ENCODE measurements around the gene PLCD3. TPM values are rescaled to one million over a fixed set of nuclear protein-coding genes. Genes with fewer than 3 reads are reported as not detected.

Gene PLCD3
- total RNA-seq, 1 donor from 2014 or later = 1.4 TPM

GRCh38 chr17:45160447-45161287 is 28.4 kb upstream of the PLCD3 start:
- Mint-ChIP-seq H3K4me1 (peaks cover 48% of the 10 kb centered on the region), H3K27ac (peak overlapping the region; percentile 99), H3K4me3 (peak overlapping the region; percentile 99), H3K9me3 (no peaks in the 10 kb centered on the region), H3K36me3 (ENCODE audit: low read depth) (peaks cover 29% of the 10 kb centered on the region), H3K27me3 (no peaks in the 10 kb centered on the region)
- TF ChIP-seq, protein P1, sequence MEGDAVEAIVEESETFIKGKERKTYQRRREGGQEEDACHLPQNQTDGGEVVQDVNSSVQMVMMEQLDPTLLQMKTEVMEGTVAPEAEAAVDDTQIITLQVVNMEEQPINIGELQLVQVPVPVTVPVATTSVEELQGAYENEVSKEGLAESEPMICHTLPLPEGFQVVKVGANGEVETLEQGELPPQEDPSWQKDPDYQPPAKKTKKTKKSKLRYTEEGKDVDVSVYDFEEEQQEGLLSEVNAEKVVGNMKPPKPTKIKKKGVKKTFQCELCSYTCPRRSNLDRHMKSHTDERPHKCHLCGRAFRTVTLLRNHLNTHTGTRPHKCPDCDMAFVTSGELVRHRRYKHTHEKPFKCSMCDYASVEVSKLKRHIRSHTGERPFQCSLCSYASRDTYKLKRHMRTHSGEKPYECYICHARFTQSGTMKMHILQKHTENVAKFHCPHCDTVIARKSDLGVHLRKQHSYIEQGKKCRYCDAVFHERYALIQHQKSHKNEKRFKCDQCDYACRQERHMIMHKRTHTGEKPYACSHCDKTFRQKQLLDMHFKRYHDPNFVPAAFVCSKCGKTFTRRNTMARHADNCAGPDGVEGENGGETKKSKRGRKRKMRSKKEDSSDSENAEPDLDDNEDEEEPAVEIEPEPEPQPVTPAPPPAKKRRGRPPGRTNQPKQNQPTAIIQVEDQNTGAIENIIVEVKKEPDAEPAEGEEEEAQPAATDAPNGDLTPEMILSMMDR (IDR thresholded peaks at IDR 0.05) = no peak
- intact Hi-C loops (cut with micrococcal nuclease) = loop anchor here (1.0 to 5.0 kb wide), 6 partner anchors 12 to 157 kb away; partner anchors contain the start of genes ACBD4, HEXIM1, MAP3K14 and NMT1
- peak; percentile 72 for DNase-seq
- ATAC-seq (ENCODE audit: low read depth) = peak; percentile 22
- ChIA-PET CTCF (interaction anchor here (0.7 to 7.0 kb wide), 6 partner anchors 10 to 1033 kb away, joined by 3 to 86 read pairs (median 12); partner anchors contain the start of genes ACBD4, HEXIM1 and KANSL1), POLR2A (interaction anchor here (0.6 to 7.6 kb wide), 27 partner anchors 11 to 1793 kb away, joined by 3 to 703 read pairs (median 5); partner anchors contain the start of genes ACBD4, EFTUD2, FMNL1 and HEXIM1)

DNA sequence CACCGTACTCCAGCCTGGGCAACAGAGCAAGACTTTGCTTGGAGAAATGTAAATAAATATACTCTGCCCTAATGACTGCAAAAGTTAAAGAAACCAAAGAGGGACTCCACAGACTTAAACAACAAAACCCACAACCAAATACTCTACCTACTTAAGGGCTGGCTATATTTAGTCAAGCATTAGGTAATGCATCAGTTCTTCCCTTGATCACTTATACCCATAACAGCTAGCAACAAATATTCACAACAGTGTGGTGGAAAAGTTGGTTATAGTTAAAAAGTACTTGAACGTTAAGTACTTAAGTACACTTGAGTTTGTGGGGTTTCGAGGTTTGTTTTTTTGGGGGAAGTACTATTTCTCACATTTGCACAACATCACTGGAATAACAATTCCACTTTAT is 23.9 kb upstream of the PLCD3 start:
- CTCF ChIA-PET = interaction anchor here (1.1 kb wide), 1 partner anchor 21 kb away, joined by 7 read pairs; the partner anchor contains the start of gene ACBD4
- DNase-seq = no peak

DNA sequence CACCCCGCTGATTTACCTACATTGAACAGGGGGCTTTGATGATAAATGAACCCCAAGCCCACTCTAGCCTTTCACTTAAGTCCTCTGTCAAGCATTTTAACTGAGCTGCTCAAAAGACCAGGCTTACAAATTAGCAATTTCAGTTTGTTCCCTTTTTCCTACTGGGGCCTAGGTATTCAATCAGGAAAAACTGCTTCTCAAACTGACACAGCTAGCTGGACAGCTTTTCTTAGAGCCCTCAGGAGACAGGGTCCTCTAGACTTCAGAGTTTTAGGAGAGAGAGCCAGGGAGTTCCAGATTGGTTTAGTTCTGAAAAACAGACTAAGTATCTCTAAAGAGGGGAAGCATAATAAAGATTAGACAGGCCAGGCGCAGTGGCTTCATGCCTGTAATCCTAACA is 23.2 kb upstream of the PLCD3 start:
- peaks cover 27% of the 10 kb centered on the region for H3K36me3 Mint-ChIP-seq (ENCODE audit: low read depth)

More for the DNA sequence above, 23.9 kb upstream of the PLCD3 start:
- Mint-ChIP-seq H3K36me3 (ENCODE audit: low read depth) (peaks cover 29% of the 10 kb centered on the region), H3K27me3 (no peaks in the 10 kb centered on the region), H3K4me3 (no peak overlapping the region), H3K27ac (peak overlapping the region; percentile 56), H3K9me3 (no peaks in the 10 kb centered on the region), H3K4me1 (peaks cover 48% of the 10 kb centered on the region)
- intact Hi-C loops (cut with micrococcal nuclease) = no loop called here
- POLR2A ChIA-PET = interaction anchor here (0.6 to 1.7 kb wide), 5 partner anchors 8 to 236 kb away, joined by 3 to 11 read pairs (median 3); partner anchors contain the start of genes ACBD4 and HEXIM1
- TF ChIP-seq, protein P1 (IDR thresholded peaks at IDR 0.05) = no peak
- no peak for ATAC-seq (ENCODE audit: low read depth)

GRCh38 chr17:45155029-45155428 is 22.7 kb upstream of the PLCD3 start:
- no peaks in the 10 kb centered on the region for H3K27me3 Mint-ChIP-seq
- intact Hi-C loops (cut with micrococcal nuclease) = no loop called here
- TF ChIP-seq, protein P1 (IDR thresholded peaks at IDR 0.05) = no peak
- H3K36me3 Mint-ChIP-seq (ENCODE audit: low read depth) = peaks cover 26% of the 10 kb centered on the region
- no peak overlapping the region for H3K27ac Mint-ChIP-seq
- H3K9me3 Mint-ChIP-seq = no peaks in the 10 kb centered on the region
- ATAC-seq (ENCODE audit: low read depth) (no peak), DNase-seq (no peak)
- no peak overlapping the region for H3K4me3 Mint-ChIP-seq
- H3K4me1 Mint-ChIP-seq = peaks cover 56% of the 10 kb centered on the region
- POLR2A ChIA-PET = interaction anchor here (0.6 to 1.7 kb wide), 10 partner anchors 10 to 1930 kb away, joined by 3 to 9 read pairs (median 5); partner anchors contain the start of gene ACBD4
- CTCF ChIA-PET = interaction anchor here (0.9 to 1.2 kb wide), 2 partner anchors 20 to 42 kb away, joined by 5 to 7 read pairs; partner anchors contain the start of gene ACBD4

More for the DNA sequence above, 23.2 kb upstream of the PLCD3 start:
- CTCF ChIA-PET = interaction anchor here (0.9 to 1.2 kb wide), 2 partner anchors 20 to 42 kb away, joined by 5 to 7 read pairs; partner anchors contain the start of gene ACBD4
- DNase-seq = no peak
- H3K27ac Mint-ChIP-seq = peak overlapping the region; percentile 56
- peaks cover 56% of the 10 kb centered on the region for H3K4me1 Mint-ChIP-seq
- H3K27me3 Mint-ChIP-seq = no peaks in the 10 kb centered on the region
- H3K4me3 Mint-ChIP-seq = no peak overlapping the region
- intact Hi-C loops (cut with micrococcal nuclease) = no loop called here
- TF ChIP-seq, protein P1 (IDR thresholded peaks at IDR 0.05) = no peak
- POLR2A ChIA-PET = interaction anchor here (0.6 to 1.7 kb wide), 7 partner anchors 10 to 1930 kb away, joined by 3 to 9 read pairs (median 5); partner anchors contain the start of gene ACBD4
- no peak for ATAC-seq (ENCODE audit: low read depth)
- H3K9me3 Mint-ChIP-seq = no peaks in the 10 kb centered on the region
